Smooth muscle cell (in vitro differentiated cells): ENCODE results near the gene KRTAP5-8. TPM values are rescaled to one million over a fixed set of nuclear protein-coding genes. Genes with fewer than 3 reads are reported as not detected.

Experiments
- DNase-seq: peaks from one replicate; lab custom pipeline; 2025; ENCODE audit not compliant: unreplicated experiment; lab: John Stamatoyannopoulos, UW
- H2AFZ ChIP-seq: fragments of 200-600 bp; sonication (generic); 2 replicates; pipeline ENCODE4 v1.6.0; 2016; ENCODE audit warnings: antibody characterized with exemption, low read depth, mild to moderate bottlenecking
- H3F3A ChIP-seq: fragments of 200-600 bp; sonication (generic); 2 replicates; pipeline ENCODE4 v1.6.0; 2017; ENCODE audit warnings: antibody characterized with exemption, low read depth
- H3K27ac ChIP-seq: fragments of 200-600 bp; sonication (generic); 2 replicates; pipeline ENCODE4 v1.5.1; 2016; ENCODE audit warnings: low read depth, mild to moderate bottlenecking
- H3K27me3 ChIP-seq: fragments of 200-600 bp; sonication (generic); 2 replicates; pipeline ENCODE4 v1.6.1; 2016; ENCODE audit warnings: low read depth, mild to moderate bottlenecking
- H3K36me3 ChIP-seq: fragments of 200-600 bp; sonication (generic); 2 replicates; pipeline ENCODE4 v1.5.1; 2016; ENCODE audit warnings: low read depth
- H3K4me1 ChIP-seq: fragments of 200-600 bp; sonication (generic); 2 replicates; pipeline ENCODE4 v1.5.1; 2016; ENCODE audit warnings: low read depth
- H3K4me2 ChIP-seq: fragments of 200-600 bp; sonication (generic); 2 replicates; pipeline ENCODE4 v1.6.0; 2016; ENCODE audit warnings: mild to moderate bottlenecking
- H3K4me3 ChIP-seq: fragments of 200-600 bp; sonication (generic); 2 replicates; pipeline ENCODE4 v1.5.1; 2016; ENCODE audit warnings: mild to moderate bottlenecking
- H3K79me2 ChIP-seq: fragments of 200-600 bp; sonication (generic); 2 replicates; pipeline ENCODE4 v1.6.0; 2016; ENCODE audit warnings: low read depth, mild to moderate bottlenecking
- H3K9ac ChIP-seq: fragments of 200-600 bp; sonication (generic); 2 replicates; pipeline ENCODE4 v1.6.0; 2016; ENCODE audit warnings: low read depth
- H3K9me3 ChIP-seq: fragments of 200-600 bp; sonication (generic); replicated peaks from 2 replicates; pipeline ENCODE4 v1.5.1; 2016; ENCODE audit warnings: low read depth
- H4K20me1 ChIP-seq: fragments of 200-600 bp; sonication (generic); 2 replicates; pipeline ENCODE4 v1.6.0; 2016; ENCODE audit warnings: low read depth
- WGBS: methylation state at CpG from one replicate; pipeline ENCODE4 v1.1.7; 2016; ENCODE audit warnings: low lambda C conversion rate; 5-methylcytosine and 5-hydroxymethylcytosine counted together
- polyA plus RNA-seq: library from polyadenylated mRNA; unstranded; fragments of >200 nt; fragmentation: Nextera tagmentation; extraction: Ambion mirVana; gene quantifications from 2 replicates; pipeline ENCODE4 v1.2.1, GENCODE V29; 2016
- total RNA-seq: library from RNA; depleted of rRNA; stranded (reverse); fragments of >200 nt; gene quantifications from 2 replicates; pipeline ENCODE4 v1.2.3, GENCODE V29; 2014
- TF ChIP-seq, protein P1 (sequence below): fragments of 200-600 bp; sonication (generic); IDR thresholded peaks from 2 replicates; pipeline ENCODE4 v1.5.1; 2017; ENCODE audit warnings: borderline replicate concordance, mild to moderate bottlenecking, antibody characterized with exemption; ENCODE audit not compliant: insufficient read depth, poor library complexity, severe bottlenecking

The KRTAP5-8 gene
- total and polyA plus RNA-seq, 2 experiments from 2014 or later: not detected

DNA sequence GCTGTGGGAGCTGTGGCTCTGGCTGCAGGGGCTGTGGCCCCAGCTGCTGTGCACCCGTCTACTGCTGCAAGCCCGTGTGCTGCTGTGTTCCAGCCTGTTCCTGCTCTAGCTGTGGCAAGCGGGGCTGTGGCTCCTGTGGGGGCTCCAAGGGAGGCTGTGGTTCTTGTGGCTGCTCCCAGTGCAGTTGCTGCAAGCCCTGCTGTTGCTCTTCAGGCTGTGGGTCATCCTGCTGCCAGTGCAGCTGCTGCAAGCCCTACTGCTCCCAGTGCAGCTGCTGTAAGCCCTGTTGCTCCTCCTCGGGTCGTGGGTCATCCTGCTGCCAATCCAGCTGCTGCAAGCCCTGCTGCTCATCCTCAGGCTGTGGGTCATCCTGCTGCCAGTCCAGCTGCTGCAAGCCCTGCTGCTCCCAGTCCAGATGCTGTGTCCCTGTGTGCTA is 10.9 kb downstream of the KRTAP5-8 start:
- no peaks in the 10 kb centered on the region for H3F3A ChIP-seq
- H3K27me3 ChIP-seq: peaks cover 5% of the 10 kb centered on the region
- H3K27ac ChIP-seq: no peak overlapping the region
- H3K4me2 ChIP-seq: no peak overlapping the region
- H3K9me3 ChIP-seq: no peaks in the 10 kb centered on the region
- H3K79me2 ChIP-seq: no peaks in the 10 kb centered on the region
- no peaks in the 10 kb centered on the region for H3K4me1 ChIP-seq
- no peak overlapping the region for H3K9ac ChIP-seq
- TF ChIP-seq, protein P1, sequence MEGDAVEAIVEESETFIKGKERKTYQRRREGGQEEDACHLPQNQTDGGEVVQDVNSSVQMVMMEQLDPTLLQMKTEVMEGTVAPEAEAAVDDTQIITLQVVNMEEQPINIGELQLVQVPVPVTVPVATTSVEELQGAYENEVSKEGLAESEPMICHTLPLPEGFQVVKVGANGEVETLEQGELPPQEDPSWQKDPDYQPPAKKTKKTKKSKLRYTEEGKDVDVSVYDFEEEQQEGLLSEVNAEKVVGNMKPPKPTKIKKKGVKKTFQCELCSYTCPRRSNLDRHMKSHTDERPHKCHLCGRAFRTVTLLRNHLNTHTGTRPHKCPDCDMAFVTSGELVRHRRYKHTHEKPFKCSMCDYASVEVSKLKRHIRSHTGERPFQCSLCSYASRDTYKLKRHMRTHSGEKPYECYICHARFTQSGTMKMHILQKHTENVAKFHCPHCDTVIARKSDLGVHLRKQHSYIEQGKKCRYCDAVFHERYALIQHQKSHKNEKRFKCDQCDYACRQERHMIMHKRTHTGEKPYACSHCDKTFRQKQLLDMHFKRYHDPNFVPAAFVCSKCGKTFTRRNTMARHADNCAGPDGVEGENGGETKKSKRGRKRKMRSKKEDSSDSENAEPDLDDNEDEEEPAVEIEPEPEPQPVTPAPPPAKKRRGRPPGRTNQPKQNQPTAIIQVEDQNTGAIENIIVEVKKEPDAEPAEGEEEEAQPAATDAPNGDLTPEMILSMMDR: no peak
- no peaks in the 10 kb centered on the region for H4K20me1 ChIP-seq
- no peak for DNase-seq
- 82% methylated on average over 5 of the region's 5 CpGs for WGBS
- no peak overlapping the region for H2AFZ ChIP-seq
- no peak overlapping the region for H3K4me3 ChIP-seq
- no peaks in the 10 kb centered on the region for H3K36me3 ChIP-seq

DNA sequence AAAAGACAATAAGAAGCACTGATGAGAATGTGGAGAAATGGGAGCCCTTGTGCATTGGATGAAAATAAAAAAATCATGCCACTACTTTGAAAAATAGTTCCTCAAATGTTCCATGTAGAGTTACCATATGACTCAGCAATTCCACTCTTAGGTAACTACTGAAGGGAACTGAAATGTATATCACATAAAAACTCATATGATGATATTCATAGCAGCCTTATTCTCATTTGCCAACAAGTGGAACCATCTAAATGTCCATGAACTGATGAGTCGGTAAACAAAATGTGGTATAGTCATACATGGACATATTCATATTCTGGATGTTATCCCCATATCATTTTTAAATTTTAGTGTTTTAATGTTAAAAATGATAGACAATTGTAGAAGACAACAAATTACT is 13.9 kb downstream of the KRTAP5-8 start:
- TF ChIP-seq, protein P1: no peak
- Histone ChIP-seq H3K9ac (no peak overlapping the region), H3K9me3 (no peaks in the 10 kb centered on the region), H3K79me2 (no peaks in the 10 kb centered on the region), H3K27me3 (peaks cover 5% of the 10 kb centered on the region), H4K20me1 (no peaks in the 10 kb centered on the region), H3K4me1 (no peaks in the 10 kb centered on the region), H2AFZ (no peak overlapping the region), H3F3A (no peaks in the 10 kb centered on the region), H3K27ac (no peak overlapping the region), H3K36me3 (no peaks in the 10 kb centered on the region), H3K4me3 (no peak overlapping the region), H3K4me2 (no peak overlapping the region)
- DNase-seq: no peak
- 98% methylated on average over 1 of the region's 1 CpG for WGBS

DNA sequence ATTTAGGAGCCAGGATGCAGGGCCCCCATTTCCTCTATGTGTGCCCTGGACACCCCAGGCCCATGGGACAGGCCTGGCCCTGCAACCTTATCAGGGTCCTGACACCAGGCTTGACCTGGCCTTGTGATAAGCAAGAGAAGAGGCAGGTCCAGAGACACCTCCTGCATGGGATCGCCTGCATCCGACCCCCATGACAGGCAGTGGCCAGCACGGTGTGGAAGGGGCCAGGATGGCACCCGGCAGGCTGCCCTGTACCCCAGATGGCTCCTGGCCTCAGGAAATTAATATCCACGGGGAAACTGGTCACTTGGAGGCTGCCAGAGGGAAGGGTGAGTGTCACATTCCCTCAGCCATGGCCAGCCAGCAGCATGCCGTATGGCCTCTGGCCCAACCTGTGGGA is 17.2 kb downstream of the KRTAP5-8 start:
- no peak for DNase-seq
- TF ChIP-seq, protein P1: no peak
- no peaks in the 10 kb centered on the region for H3K36me3 ChIP-seq
- no peak overlapping the region for H3K4me3 ChIP-seq
- no peak overlapping the region for H3K4me2 ChIP-seq
- no peak overlapping the region for H3K27ac ChIP-seq
- H3K9me3 ChIP-seq: no peaks in the 10 kb centered on the region
- 93% methylated on average over 6 of the region's 6 CpGs for WGBS
- H3K4me1 ChIP-seq: no peaks in the 10 kb centered on the region
- H3F3A ChIP-seq: no peaks in the 10 kb centered on the region
- no peaks in the 10 kb centered on the region for H3K79me2 ChIP-seq
- no peak overlapping the region for H3K9ac ChIP-seq
- no peaks in the 10 kb centered on the region for H4K20me1 ChIP-seq
- H2AFZ ChIP-seq: no peak overlapping the region
- H3K27me3 ChIP-seq: no peaks in the 10 kb centered on the region

DNA sequence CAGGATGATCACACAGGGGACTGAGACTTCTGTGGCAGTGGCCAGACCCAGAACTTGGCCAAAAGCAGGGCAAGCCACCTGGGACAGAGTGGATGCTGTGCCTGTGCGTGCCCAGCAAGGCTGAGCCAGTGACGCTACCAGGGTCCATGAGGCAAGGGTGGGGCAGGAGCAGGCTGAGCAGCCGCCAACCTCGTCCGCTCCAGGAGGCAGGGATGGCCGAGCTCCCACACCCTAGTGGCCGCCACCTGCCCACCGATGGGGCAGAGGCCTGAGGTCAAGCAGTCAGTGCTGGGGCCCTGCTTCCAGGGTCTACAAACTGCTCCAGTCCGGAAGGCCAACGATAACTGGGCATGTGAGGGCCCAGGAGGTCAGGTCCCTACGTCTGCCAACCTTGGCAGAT is 17.7 kb downstream of the KRTAP5-8 start:
- Histone ChIP-seq H4K20me1 (no peaks in the 10 kb centered on the region), H3K4me2 (no peak overlapping the region), H3K79me2 (no peaks in the 10 kb centered on the region), H3K36me3 (no peaks in the 10 kb centered on the region), H3K27ac (no peak overlapping the region), H3K9me3 (no peaks in the 10 kb centered on the region), H3K4me3 (no peak overlapping the region), H3K9ac (no peak overlapping the region), H3K4me1 (no peaks in the 10 kb centered on the region), H3F3A (no peaks in the 10 kb centered on the region), H3K27me3 (no peaks in the 10 kb centered on the region), H2AFZ (no peak overlapping the region)
- DNase-seq: no peak
- 93% methylated on average over 11 of the region's 11 CpGs for WGBS
- TF ChIP-seq, protein P1: no peak
